ENCODE measurements around the gene ANGPTL4. TPM values are rescaled to one million over a fixed set of nuclear protein-coding genes. Genes with fewer than 3 reads are reported as not detected.

ANGPTL4 gene
- polyA plus RNA-seq, 1 donor from 2014 or later, result not detected

DNA sequence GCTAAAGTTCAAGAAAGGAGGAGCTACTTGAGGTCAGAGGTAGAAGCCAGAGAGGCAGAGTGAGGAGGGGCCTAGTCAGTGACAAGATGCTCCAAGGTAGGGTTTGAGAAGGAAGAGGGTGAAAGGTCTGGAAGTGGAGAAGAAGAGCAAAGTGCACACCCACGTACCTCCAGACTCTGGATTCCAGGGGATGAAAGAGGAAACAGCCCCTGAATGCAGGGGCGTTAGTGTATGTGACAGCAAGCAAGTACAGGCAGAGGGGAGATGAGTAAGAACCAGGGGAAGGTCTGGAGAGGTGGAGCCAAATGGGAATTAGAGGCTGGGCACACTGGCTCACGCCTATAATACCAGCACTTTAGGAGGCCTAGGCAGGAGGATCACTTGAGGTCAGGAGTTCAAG lies 34.0 kb upstream of the ANGPTL4 start:
- Histone ChIP-seq H3K9me3 (ENCODE audit: low read length) (no peaks in the 10 kb centered on the region), H3K9ac (ENCODE audit: low read length) (no peak overlapping the region), H3K27me3 (ENCODE audit: insufficient read depth, low read depth, low read length) (peaks cover 35% of the 10 kb centered on the region), H3K9me2 (ENCODE audit: insufficient read depth, low read length) (no peaks in the 10 kb centered on the region), H3K79me2 (replicated peaks; ENCODE audit: insufficient read depth, low read length) (no peaks in the 10 kb centered on the region), H2AFZ (ENCODE audit: low read depth, low read length) (no peak overlapping the region), H4K20me1 (ENCODE audit: insufficient read depth) (no peaks in the 10 kb centered on the region), H3K4me2 (ENCODE audit: low read length) (no peak overlapping the region), H3K27ac (ENCODE audit: low read length) (no peak overlapping the region), H3K36me3 (ENCODE audit: insufficient read depth, low read length) (no peaks in the 10 kb centered on the region), H3F3A (ENCODE audit: insufficient read depth, low read length, poor library complexity, severe bottlenecking) (no peaks in the 10 kb centered on the region), H3K4me3 (ENCODE audit: low read length) (no peak overlapping the region)
- TF ChIP-seq SMC3 (conservative IDR thresholded peaks at IDR 0.05; ENCODE audit: poor library complexity) (no peak), EZH2 (IDR thresholded peaks at IDR 0.05; ENCODE audit: borderline replicate concordance, insufficient read depth, low read length, poor library complexity, severe bottlenecking) (no peak), MXI1 (conservative IDR thresholded peaks at IDR 0.05; ENCODE audit: poor library complexity, severe bottlenecking) (no peak), EP300 (conservative IDR thresholded peaks at IDR 0.05; ENCODE audit: poor library complexity, severe bottlenecking) (no peak), POLR2AphosphoS5 (IDR thresholded peaks at IDR 0.05) (no peak), RAD21 (conservative IDR thresholded peaks at IDR 0.05) (no peak)
- TF ChIP-seq, protein P1, sequence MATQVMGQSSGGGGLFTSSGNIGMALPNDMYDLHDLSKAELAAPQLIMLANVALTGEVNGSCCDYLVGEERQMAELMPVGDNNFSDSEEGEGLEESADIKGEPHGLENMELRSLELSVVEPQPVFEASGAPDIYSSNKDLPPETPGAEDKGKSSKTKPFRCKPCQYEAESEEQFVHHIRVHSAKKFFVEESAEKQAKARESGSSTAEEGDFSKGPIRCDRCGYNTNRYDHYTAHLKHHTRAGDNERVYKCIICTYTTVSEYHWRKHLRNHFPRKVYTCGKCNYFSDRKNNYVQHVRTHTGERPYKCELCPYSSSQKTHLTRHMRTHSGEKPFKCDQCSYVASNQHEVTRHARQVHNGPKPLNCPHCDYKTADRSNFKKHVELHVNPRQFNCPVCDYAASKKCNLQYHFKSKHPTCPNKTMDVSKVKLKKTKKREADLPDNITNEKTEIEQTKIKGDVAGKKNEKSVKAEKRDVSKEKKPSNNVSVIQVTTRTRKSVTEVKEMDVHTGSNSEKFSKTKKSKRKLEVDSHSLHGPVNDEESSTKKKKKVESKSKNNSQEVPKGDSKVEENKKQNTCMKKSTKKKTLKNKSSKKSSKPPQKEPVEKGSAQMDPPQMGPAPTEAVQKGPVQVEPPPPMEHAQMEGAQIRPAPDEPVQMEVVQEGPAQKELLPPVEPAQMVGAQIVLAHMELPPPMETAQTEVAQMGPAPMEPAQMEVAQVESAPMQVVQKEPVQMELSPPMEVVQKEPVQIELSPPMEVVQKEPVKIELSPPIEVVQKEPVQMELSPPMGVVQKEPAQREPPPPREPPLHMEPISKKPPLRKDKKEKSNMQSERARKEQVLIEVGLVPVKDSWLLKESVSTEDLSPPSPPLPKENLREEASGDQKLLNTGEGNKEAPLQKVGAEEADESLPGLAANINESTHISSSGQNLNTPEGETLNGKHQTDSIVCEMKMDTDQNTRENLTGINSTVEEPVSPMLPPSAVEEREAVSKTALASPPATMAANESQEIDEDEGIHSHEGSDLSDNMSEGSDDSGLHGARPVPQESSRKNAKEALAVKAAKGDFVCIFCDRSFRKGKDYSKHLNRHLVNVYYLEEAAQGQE (IDR thresholded peaks at IDR 0.05; ENCODE audit: borderline replicate concordance), result no peak
- TF ChIP-seq, protein P2, sequence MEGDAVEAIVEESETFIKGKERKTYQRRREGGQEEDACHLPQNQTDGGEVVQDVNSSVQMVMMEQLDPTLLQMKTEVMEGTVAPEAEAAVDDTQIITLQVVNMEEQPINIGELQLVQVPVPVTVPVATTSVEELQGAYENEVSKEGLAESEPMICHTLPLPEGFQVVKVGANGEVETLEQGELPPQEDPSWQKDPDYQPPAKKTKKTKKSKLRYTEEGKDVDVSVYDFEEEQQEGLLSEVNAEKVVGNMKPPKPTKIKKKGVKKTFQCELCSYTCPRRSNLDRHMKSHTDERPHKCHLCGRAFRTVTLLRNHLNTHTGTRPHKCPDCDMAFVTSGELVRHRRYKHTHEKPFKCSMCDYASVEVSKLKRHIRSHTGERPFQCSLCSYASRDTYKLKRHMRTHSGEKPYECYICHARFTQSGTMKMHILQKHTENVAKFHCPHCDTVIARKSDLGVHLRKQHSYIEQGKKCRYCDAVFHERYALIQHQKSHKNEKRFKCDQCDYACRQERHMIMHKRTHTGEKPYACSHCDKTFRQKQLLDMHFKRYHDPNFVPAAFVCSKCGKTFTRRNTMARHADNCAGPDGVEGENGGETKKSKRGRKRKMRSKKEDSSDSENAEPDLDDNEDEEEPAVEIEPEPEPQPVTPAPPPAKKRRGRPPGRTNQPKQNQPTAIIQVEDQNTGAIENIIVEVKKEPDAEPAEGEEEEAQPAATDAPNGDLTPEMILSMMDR (IDR thresholded peaks at IDR 0.05; ENCODE audit: poor library complexity, severe bottlenecking), result no peak

DNA sequence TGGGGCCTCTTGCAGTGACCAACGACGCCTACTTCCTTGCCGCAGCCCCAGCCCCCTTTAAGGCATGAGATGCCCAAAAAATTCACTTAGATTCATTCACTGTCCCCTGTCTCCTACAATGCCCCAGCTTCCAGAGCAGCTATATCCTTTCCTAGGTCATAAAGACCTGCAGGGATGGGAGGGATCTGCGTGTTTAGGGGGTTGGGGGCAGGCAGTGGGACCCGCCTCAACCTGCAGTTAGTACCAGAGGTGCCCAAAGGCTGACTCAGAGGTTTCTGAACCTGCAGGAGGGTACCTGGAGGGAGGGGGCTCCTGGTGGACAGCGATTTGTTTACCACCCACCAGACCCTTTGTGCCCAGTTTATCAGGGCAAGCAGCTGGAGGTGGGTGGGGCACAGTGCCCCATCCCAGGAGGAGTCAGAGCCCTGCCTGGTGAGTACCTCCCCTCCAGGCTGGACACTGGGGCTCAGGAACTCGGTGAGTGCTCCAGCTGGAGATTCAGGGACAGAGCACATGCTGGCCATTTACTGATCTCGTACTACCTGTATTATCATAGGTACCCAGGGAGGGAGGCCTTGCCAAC lies 32.6 kb upstream of the ANGPTL4 start:
- Histone ChIP-seq H3K4me2 (ENCODE audit: low read length) (no peak overlapping the region), H3K9me3 (ENCODE audit: low read length) (no peaks in the 10 kb centered on the region), H3K9ac (ENCODE audit: low read length) (no peak overlapping the region), H4K20me1 (ENCODE audit: insufficient read depth) (no peaks in the 10 kb centered on the region), H3K9me2 (ENCODE audit: insufficient read depth, low read length) (no peaks in the 10 kb centered on the region), H3F3A (ENCODE audit: insufficient read depth, low read length, poor library complexity, severe bottlenecking) (no peaks in the 10 kb centered on the region), H3K27ac (ENCODE audit: low read length) (no peak overlapping the region), H3K36me3 (ENCODE audit: insufficient read depth, low read length) (no peaks in the 10 kb centered on the region), H2AFZ (ENCODE audit: low read depth, low read length) (no peak overlapping the region), H3K4me3 (ENCODE audit: low read length) (no peak overlapping the region), H3K27me3 (ENCODE audit: insufficient read depth, low read depth, low read length) (peaks cover 45% of the 10 kb centered on the region), H3K79me2 (replicated peaks; ENCODE audit: insufficient read depth, low read length) (no peaks in the 10 kb centered on the region)
- TF ChIP-seq RAD21 (conservative IDR thresholded peaks at IDR 0.05) (no peak), EZH2 (IDR thresholded peaks at IDR 0.05; ENCODE audit: borderline replicate concordance, insufficient read depth, low read length, poor library complexity, severe bottlenecking) (no peak), TAF1 (IDR thresholded peaks at IDR 0.05; ENCODE audit: low read depth) (no peak), POLR2AphosphoS5 (IDR thresholded peaks at IDR 0.05) (no peak), EP300 (conservative IDR thresholded peaks at IDR 0.05; ENCODE audit: poor library complexity, severe bottlenecking) (no peak), MXI1 (conservative IDR thresholded peaks at IDR 0.05; ENCODE audit: poor library complexity, severe bottlenecking) (no peak), SMC3 (conservative IDR thresholded peaks at IDR 0.05; ENCODE audit: poor library complexity) (no peak)
- TF ChIP-seq, protein P1 (IDR thresholded peaks at IDR 0.05; ENCODE audit: borderline replicate concordance), result no peak
- TF ChIP-seq, protein P2 (IDR thresholded peaks at IDR 0.05; ENCODE audit: poor library complexity, severe bottlenecking), result no peak
